Endothelial cell of umbilical vein (primary cell): ENCODE measurements around the gene PIRT. TPM values are rescaled to one million over a fixed set of nuclear protein-coding genes. Genes with fewer than 3 reads are reported as not detected.

ENCODE experiments used
- BruUV-seq: library from RNA; stranded (reverse); fragments of 400-500 nt; replicated peaks from 2 replicates; lab custom pipeline; 2021; lab: Mats Ljungman, UMichigan
- CTCF ChIA-PET: fragments of 300-600, 350-600 bp; sonication (Branson Sonifier 250); formaldehyde crosslinking; loops from one replicate; lab custom pipeline; 2021; ENCODE audit warnings: antibody characterized with exemption, inconsistent platforms; lab: Charles Lee
- POLR2A ChIA-PET: fragments of 300-600, 350-600 bp; sonication (Branson Sonifier 250); formaldehyde crosslinking; loops from one replicate; lab custom pipeline; 2021; ENCODE audit warnings: antibody characterized with exemption, inconsistent platforms; lab: Charles Lee
- DNase-seq: peaks from one replicate; pipeline ENCODE4 v3.0.0-alpha.2; 2011; ENCODE audit warnings: low read depth, low spot score
- FAIRE-seq: peaks from 2 replicates; lab custom pipeline; 2011; peaks lifted over from hg19 to GRCh38; lab: Jason Lieb, UNC
- H2AFZ ChIP-seq: 2 replicates; pipeline ENCODE4 v1.6.0; 2012; ENCODE audit warnings: low read depth, low read length, control low read depth, inconsistent platforms
- H3K27ac ChIP-seq: 2 replicates; pipeline ENCODE4 v1.5.1; 2011; ENCODE audit warnings: low read depth, mild to moderate bottlenecking, control low read depth, low read length, moderate library complexity; ENCODE audit not compliant: insufficient read depth
- H3K27me3 ChIP-seq, 2 experiments: 2 replicates each; pipeline versions ENCODE4 v1.6.0 to v1.6.1; 2011; ENCODE audit warnings: low read length in 2 of 2, mixed read lengths in 1 of 2; ENCODE audit not compliant: control insufficient read depth in 2 of 2, insufficient read depth in 2 of 2
- H3K36me3 ChIP-seq, 2 experiments: 2 replicates in 1 of 2; 3 replicates in 1 of 2; pipeline ENCODE4 v1.5.1; 2011; ENCODE audit warnings: low read length in 2 of 2, mild to moderate bottlenecking in 1 of 2, moderate library complexity in 1 of 2; ENCODE audit not compliant: control insufficient read depth in 2 of 2, insufficient read depth in 2 of 2; ENCODE audit errors: extremely low read depth in 1 of 2
- H3K4me1 ChIP-seq: 3 replicates; pipeline ENCODE4 v1.5.1; 2011; ENCODE audit warnings: mild to moderate bottlenecking, low read length; ENCODE audit not compliant: control insufficient read depth, insufficient read depth; ENCODE audit errors: extremely low read depth
- H3K4me2 ChIP-seq: 2 replicates; pipeline ENCODE4 v1.6.1; 2011; ENCODE audit warnings: low read length, control low read depth, mixed read lengths; ENCODE audit not compliant: insufficient read depth
- H3K4me3 ChIP-seq, 3 experiments: fragments of 200-600 bp in 1 of 3; sonication (generic), shearing (Covaris generic) in 1 of 3; replicated peaks in 1 of 3; 2 replicates each; pipeline ENCODE4 v1.5.1; 2011 to 2016; ENCODE audit warnings: control low read depth in 3 of 3, low read length in 3 of 3, mild to moderate bottlenecking in 2 of 3, inconsistent platforms in 1 of 3, low read depth in 1 of 3, moderate library complexity in 1 of 3; ENCODE audit not compliant: insufficient read depth in 1 of 3
- H3K79me2 ChIP-seq: 2 replicates; pipeline ENCODE4 v1.6.0; 2012; ENCODE audit warnings: low read length, inconsistent platforms; ENCODE audit not compliant: control insufficient read depth, insufficient read depth
- H3K9ac ChIP-seq: replicated peaks from 2 replicates; pipeline ENCODE3; 2011; ENCODE audit warnings: low read length, control low read depth; ENCODE audit not compliant: insufficient read depth; ENCODE audit errors: extremely low read depth
- H3K9me1 ChIP-seq: replicated peaks from 3 replicates; pipeline ENCODE4 v1.6.0; 2011; ENCODE audit warnings: mild to moderate bottlenecking, low read length; ENCODE audit not compliant: control insufficient read depth, insufficient read depth; ENCODE audit errors: extremely low read depth
- H3K9me3 ChIP-seq: replicated peaks from 2 replicates; pipeline ENCODE4 v1.5.1; 2012; ENCODE audit warnings: low read length, inconsistent platforms; ENCODE audit not compliant: control insufficient read depth, insufficient read depth
- H4K20me1 ChIP-seq: replicated peaks from 2 replicates; pipeline ENCODE3; 2011; ENCODE audit warnings: mild to moderate bottlenecking, low read length; ENCODE audit not compliant: control insufficient read depth, insufficient read depth; ENCODE audit errors: extremely low read depth
- CTCF ChIP-seq, 2 donors: IDR thresholded peaks; 1 replicate in 1 of 2; 2 replicates in 1 of 2; pipeline ENCODE4 v1.5.1; 2011; ENCODE audit warnings: low read length in 2 of 2, mild to moderate bottlenecking in 2 of 2, moderate library complexity in 2 of 2, control low read depth in 1 of 2, inconsistent platforms in 1 of 2, low read depth in 1 of 2; ENCODE audit not compliant: insufficient read depth in 1 of 2; ENCODE audit errors: extremely low read depth in 1 of 2
- EZH2 ChIP-seq: IDR thresholded peaks from 2 replicates; pipeline ENCODE4 v1.6.1; 2012; ENCODE audit warnings: borderline replicate concordance, low read depth, mild to moderate bottlenecking, moderate library complexity, low read length, inconsistent platforms; ENCODE audit not compliant: severe bottlenecking
- FOS ChIP-seq: IDR thresholded peaks from 2 replicates; pipeline ENCODE4 v1.6.1; 2011; ENCODE audit warnings: mild to moderate bottlenecking, low read length, moderate library complexity, borderline replicate concordance; ENCODE audit not compliant: insufficient read depth
- GATA2 ChIP-seq: IDR thresholded peaks from 2 replicates; pipeline ENCODE4 v1.7.0; 2011; ENCODE audit warnings: low read depth, mild to moderate bottlenecking, moderate library complexity, mixed read lengths, low read length; ENCODE audit not compliant: insufficient read length, insufficient read depth
- JUN ChIP-seq: IDR thresholded peaks from 2 replicates; pipeline ENCODE4 v1.6.1; 2011; ENCODE audit warnings: borderline replicate concordance, low read depth; ENCODE audit not compliant: insufficient read length, insufficient read depth
- MAX ChIP-seq: IDR thresholded peaks from 2 replicates; pipeline ENCODE4 v1.6.1; 2011; ENCODE audit not compliant: insufficient read depth, insufficient read length
- MYC ChIP-seq: IDR thresholded peaks from one replicate; pipeline ENCODE4 v1.6.1; 2011; ENCODE audit warnings: mild to moderate bottlenecking, low read depth, low read length
- POLR2A ChIP-seq: IDR thresholded peaks from 2 replicates; pipeline ENCODE4 v1.6.1; 2012; ENCODE audit warnings: low read depth, mild to moderate bottlenecking, control low read depth, low read length
- POLR2AphosphoS5 ChIP-seq: IDR thresholded peaks from 2 replicates; pipeline ENCODE4 v1.6.1; 2012; ENCODE audit warnings: low read depth, mild to moderate bottlenecking, control low read depth, low read length, moderate library complexity; ENCODE audit not compliant: insufficient read depth
- dilution Hi-C: fragments of 300-500 bp; cut with MboI; formaldehyde crosslinking; loops from one replicate; pipeline ENCODE4 v1.15.0; 2019; ENCODE audit warnings: low sequenced_read_pairs; ENCODE audit not compliant: extremely low pct_ligation_motif_present
- intact Hi-C: fragments of 100-400 bp; cut with micrococcal nuclease; formaldehyde crosslinking; loops from one replicate; pipeline ENCODE4 v1.10.0; 2022
- polyA plus RNA-seq, 4 experiments: library from polyadenylated mRNA; depleted of rRNA in 3 of 4; stranded (reverse) in 3 of 4; unstranded in 1 of 4; fragments of >200 nt; gene quantifications; 2 replicates each; pipeline versions ENCODE4 v1.2.1 to v1.2.3, GENCODE V29; 2011 to 2012; ENCODE audit warnings: missing spikeins in 1 of 4
- total RNA-seq: library from RNA; stranded (reverse); gene quantifications from 2 replicates; pipeline ENCODE4 v1.2.3, GENCODE V29; 2021

Gene PIRT
- total and polyA plus RNA-seq, 2 donors (not counting 3 experiments of a cell fraction or from before 2014, with no cell fraction given), result not detected

- no peak for FAIRE-seq
- Histone ChIP-seq H3K9ac (no peak overlapping the region), H3K27me3 (no peaks in the 10 kb centered on the region), H3K79me2 (no peaks in the 10 kb centered on the region), H3K4me2 (no peak overlapping the region), H4K20me1 (no peaks in the 10 kb centered on the region), H3K4me1 (no peaks in the 10 kb centered on the region), H3K9me3 (no peaks in the 10 kb centered on the region), H3K36me3 (no peaks in the 10 kb centered on the region), H3K27ac (no peak overlapping the region), H3K4me3 (no peak overlapping the region), H3K9me1 (no peaks in the 10 kb centered on the region), H2AFZ (no peak overlapping the region)
- BruUV-seq, result no TSS peak
- dilution Hi-C loops (no loop called here), intact Hi-C loops (no loop called here)
- ChIA-PET POLR2A (no interaction called here), CTCF (no interaction called here)
- TF ChIP-seq POLR2AphosphoS5, result no peak
- no peak for TF ChIP-seq JUN
- TF ChIP-seq MYC, result no peak
- TF ChIP-seq POLR2A, result no peak
- TF ChIP-seq GATA2, result no peak
- TF ChIP-seq MAX, result no peak
- no peak for DNase-seq
Observed at GRCh38 chr17:10792151-10792550, 45.7 kb downstream of the PIRT start.

- no TSS peak for BruUV-seq
- no peak for DNase-seq
- H4K20me1 ChIP-seq, result no peaks in the 10 kb centered on the region
- no peaks in the 10 kb centered on the region for H3K9me3 ChIP-seq
- no peak overlapping the region for H2AFZ ChIP-seq
- no peak for FAIRE-seq
- H3K27ac ChIP-seq, result no peak overlapping the region
- no peaks in the 10 kb centered on the region for H3K4me1 ChIP-seq
- intact Hi-C loops, result no loop called here
- dilution Hi-C loops, result no loop called here
- no peaks in the 10 kb centered on the region for H3K9me1 ChIP-seq
- H3K4me2 ChIP-seq, result no peak overlapping the region
- no peaks in the 10 kb centered on the region for H3K27me3 ChIP-seq
- no peak overlapping the region for H3K9ac ChIP-seq
- no peak overlapping the region for H3K4me3 ChIP-seq
- ChIA-PET POLR2A (no interaction called here), CTCF (no interaction called here)
- no peaks in the 10 kb centered on the region for H3K79me2 ChIP-seq
- TF ChIP-seq GATA2, result no peak
- no peak for TF ChIP-seq EZH2
- TF ChIP-seq POLR2AphosphoS5, result no peak
- no peak for TF ChIP-seq MYC
- no peak for TF ChIP-seq FOS
- TF ChIP-seq MAX, result no peak
- TF ChIP-seq CTCF (IDR thresholded peaks at IDR 0.05; ENCODE audit: extremely low read depth in 1 of 2, insufficient read depth in 1 of 2, low read depth in 1 of 2, low read length in 2 of 2), result no peak
- TF ChIP-seq JUN, result no peak
- TF ChIP-seq POLR2A, result no peak
- H3K36me3 ChIP-seq, result no peaks in the 10 kb centered on the region
Observed at GRCh38 chr17:10790491-10791401, 47.1 kb downstream of the PIRT start.
